ENCODE measurements around the gene UNC13C.
A peak's percentile ranks its signal among the peaks of the same experiment; 100 is the strongest.

UNC13C gene

GRCh38 chr15:54035616-54036015 is 57.4 kb downstream of the UNC13C start:
- TF ChIP-seq CTCF (IDR thresholded peaks at IDR 0.05; ENCODE audit: extremely low read depth, missing control alignments) = no peak
- no peak for DNase-seq (ENCODE audit: low spot score)

GRCh38 chr15:54045397-54045796 is 67.2 kb downstream of the UNC13C start:
- TF ChIP-seq CTCF (IDR thresholded peaks at IDR 0.05; ENCODE audit: extremely low read depth, missing control alignments) = no peak
- DNase-seq (ENCODE audit: low spot score) = no peak

GRCh38 chr15:54046093-54046492 is 67.9 kb downstream of the UNC13C start:
- no peak for DNase-seq (ENCODE audit: low spot score)
- TF ChIP-seq CTCF (IDR thresholded peaks at IDR 0.05; ENCODE audit: extremely low read depth, missing control alignments) = no peak

GRCh38 chr15:54064365-54064764 is 86.1 kb downstream of the UNC13C start:
- TF ChIP-seq CTCF (IDR thresholded peaks at IDR 0.05; ENCODE audit: extremely low read depth, missing control alignments) = no peak
- DNase-seq (ENCODE audit: low spot score) = no peak

GRCh38 chr15:54066403-54066802 is 88.2 kb downstream of the UNC13C start:
- no peak for DNase-seq (ENCODE audit: low spot score)
- no peak for TF ChIP-seq CTCF (IDR thresholded peaks at IDR 0.05; ENCODE audit: extremely low read depth, missing control alignments)

- peak; percentile 29 for TF ChIP-seq CTCF (IDR thresholded peaks at IDR 0.05; ENCODE audit: extremely low read depth, missing control alignments)
- DNase-seq (ENCODE audit: low spot score) = peak; percentile 17
Measured at GRCh38 chr15:54082836-54083492, 104.7 kb downstream of the UNC13C start.

- DNase-seq (ENCODE audit: low spot score) = no peak
- no peak for TF ChIP-seq CTCF (IDR thresholded peaks at IDR 0.05; ENCODE audit: extremely low read depth, missing control alignments)
Measured at GRCh38 chr15:54083501-54083900, 105.3 kb downstream of the UNC13C start.

Measured in GM20000 (cell line).